Activated CD8-positive, alpha-beta memory T cell treated with anti-CD3 and anti-CD28 coated beads, Interleukin-2, amount 50 U/mL, for 1 hour (primary cell): ENCODE data around the gene POLR2E.
"Not testable (repeated sequence)": the region's sequence is repeated elsewhere in the genome, so short reads cannot be mapped to it uniquely, and the experiment has no call there.

ENCODE experiments used
- DNase-seq: peaks from one replicate; pipeline ENCODE4 v3.0.0-alpha.2; 2020; ENCODE audit errors: extremely low read depth

POLR2E gene

DNA sequence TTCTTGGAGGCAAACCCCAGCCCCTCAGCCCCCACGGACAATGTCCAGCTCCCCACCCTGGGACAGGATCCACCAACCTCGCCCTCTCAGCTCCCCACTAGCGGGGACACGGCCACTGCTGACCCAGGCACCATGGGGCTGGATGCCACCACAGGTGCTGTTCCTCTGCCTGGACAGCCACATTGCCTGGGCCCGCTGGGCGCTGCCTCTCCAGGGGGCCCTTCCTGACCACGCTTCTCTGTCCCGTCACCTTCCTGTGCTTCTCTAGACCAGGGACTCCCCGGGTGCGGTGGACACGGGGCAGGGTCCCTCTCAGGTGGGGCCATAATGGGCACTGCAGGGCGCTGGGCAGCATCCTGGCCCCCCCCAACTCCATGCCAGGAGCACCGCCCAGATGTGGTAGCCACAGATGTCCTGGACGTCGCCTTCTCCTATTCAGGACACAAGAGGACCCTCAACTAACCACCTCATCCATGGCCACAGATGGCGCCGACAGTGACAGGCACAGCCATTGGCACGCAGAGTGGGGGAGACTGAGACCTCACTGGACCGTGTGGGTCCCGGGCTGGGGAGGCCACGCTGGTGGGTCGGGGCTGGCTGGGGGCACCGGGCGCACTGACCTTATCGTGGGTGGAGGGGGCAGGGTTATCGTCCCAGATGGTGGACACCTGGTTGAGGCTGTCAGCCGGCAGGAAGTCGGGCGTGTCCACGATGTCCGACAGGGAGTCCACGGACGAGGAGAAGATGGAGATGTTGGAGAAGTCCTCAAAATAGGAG lies 32.0 kb upstream of the POLR2E start:
- DNase-seq = no peak

DNA sequence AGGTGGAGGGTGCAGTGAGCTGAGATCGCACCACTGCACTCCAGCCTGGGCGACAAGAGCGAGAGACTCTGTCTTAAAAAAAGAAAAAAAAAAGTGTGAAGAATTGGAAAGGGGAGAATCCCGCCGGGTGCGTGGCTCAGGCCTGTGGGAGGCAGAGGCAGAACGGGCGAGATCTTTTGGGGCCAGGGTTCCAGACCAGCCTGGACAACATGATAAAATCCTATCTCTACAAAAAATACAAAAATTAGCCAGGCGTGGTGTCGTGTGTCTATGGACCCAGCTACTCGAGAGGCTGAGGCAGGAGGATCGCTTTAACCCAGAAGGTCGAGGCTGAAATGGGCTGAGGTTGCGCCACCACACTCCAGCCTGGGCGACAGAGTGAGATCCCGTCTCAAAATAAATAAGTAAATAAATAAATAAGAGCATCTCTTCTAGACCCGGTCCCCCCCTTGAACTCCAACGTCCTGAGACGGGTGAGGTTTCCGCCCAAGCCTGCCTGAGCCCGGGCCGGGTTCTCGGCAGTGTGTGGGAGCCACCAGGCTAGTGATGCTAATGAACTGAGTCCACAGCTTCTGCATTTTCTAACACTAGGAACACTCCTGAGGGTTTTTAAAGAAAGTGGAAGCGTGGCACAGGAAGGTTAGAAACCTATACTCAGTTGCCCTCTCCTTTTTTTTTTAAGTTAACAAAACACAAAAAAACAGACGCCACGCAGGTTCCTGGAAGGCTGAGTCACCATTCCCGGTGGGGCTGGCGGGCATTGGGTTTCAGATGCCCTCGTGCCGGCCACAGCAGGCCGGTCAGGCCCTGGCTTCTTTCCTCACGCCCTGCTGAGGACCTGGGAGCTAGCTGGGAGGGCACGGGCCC lies 30.7 kb upstream of the POLR2E start:
- DNase-seq = no peak

DNA sequence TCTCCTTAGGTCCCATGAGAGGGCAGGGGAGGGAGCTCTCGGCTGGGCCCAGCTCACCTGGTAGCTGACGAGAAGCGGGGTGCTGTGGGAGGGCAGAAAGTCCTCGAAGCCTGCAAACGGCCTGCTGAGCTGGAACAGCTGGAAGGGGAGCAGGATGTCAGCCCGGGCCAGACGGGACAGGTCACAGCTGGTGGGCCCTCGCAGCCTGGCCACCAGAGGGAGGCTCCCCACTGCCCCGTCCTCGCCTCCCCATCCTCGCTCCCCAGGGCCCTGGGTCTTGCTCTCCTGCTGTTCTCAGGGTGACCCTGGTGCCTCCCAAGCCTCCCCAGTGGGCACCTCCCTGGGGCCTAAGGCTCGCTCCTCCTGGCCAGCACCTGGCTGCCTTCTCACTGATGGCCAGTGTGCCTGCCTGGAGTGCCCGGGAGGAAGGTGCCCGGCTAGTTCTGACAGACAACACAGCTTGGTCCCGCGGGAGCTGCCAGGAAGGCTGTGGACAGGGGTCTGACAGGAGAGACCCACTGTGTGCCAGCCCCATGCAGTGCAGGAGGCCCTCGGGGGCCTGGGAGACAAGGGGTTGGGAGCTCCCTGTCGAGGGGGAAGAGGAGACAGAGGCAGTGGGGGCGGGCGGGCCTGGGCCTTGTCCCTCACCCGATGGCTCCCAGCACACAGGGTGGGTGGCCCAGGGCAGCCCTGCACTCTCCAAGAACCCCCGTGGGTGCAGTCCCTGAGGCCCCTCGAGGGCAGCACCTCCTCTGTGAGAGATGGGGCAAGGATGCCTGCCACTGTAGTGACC lies 28.9 kb upstream of the POLR2E start:
- no peak for DNase-seq

DNA sequence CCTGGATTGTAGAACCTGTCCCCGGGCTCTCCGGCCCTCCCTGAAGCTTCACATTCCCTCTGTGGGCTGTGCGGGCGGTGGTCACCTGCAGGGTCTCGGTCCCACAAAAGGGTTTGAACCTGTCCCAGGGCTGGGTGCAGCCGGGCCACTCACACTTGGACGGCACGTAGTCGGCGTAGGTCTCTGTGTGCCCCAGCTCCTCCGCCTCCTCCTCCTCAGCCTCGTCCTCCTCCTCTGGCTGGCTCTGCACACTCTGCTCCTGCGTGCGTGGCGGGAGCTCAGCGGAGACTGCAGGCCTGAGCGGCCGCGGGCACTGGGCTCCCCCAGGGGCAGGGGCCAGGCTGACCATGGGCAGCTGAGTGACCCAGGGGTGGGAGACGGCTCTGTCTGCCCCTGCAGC lies 28.2 kb upstream of the POLR2E start:
- no peak for DNase-seq

DNA sequence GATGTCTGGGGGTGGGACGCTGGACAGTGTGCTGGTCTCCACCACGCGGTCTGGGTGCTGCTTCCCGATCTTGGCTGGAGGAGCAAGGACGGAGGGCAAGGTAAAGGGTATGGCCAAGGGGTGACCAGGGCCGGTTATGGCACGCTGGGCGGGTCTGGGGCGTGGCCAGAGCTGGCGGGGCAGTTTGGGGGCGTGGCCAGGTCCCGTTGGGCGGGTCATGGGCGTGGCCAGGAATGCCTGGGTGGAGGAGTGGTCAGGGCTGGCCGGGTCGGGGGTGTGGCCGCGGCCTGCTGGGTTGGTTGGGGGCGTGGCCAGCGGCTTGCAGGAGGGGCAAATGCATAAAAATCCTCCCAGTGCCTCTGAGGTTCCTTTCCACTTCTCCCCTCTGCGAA lies 27.8 kb upstream of the POLR2E start:
- DNase-seq = no peak

DNA sequence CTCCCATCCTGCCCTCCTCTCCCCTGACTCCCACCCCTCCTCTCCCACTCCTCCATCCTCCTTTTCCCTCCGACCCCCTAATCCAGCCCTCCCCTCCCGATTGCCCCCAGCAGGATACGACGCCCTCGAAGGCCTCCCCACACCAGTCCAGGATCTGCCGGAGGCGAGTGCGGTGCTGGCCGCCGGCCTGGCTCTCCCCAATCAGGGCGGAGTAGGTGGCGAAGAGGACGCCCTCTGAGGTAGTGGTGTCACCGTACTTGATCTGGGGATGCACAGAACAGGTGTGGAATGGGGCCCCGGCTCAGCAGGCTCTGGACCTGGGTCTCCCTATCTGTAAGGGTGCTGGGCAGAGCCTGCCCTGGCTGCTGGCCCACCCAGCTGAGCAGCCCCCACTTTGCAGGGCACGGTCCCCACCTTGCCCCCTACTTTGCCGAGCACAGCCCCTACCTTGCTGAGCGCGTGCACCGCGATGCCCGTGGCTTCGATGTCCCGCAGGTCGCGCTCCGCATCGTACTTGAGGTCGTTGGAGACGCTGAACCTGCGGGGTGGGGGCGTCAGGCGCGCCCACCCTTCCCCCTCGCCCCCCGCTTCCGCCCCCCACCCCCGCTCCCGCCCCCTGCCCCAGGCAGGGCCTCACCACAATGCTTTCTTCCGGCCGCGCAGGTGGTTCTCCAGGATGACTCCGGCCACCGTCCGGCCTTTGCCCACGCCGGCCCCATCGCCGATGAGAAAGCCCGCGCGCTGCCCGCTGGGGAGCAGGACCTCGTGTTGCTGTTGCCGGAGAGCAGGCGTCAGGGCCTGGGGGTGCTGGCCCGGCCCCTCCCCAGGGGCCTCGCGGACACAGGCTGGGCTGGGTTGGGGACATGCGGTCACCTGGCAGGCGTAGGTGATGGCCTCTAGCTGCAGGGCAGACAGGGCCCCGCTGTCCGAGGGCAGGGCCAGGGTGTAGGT lies 27.1 kb upstream of the POLR2E start:
- no peak for DNase-seq

DNA sequence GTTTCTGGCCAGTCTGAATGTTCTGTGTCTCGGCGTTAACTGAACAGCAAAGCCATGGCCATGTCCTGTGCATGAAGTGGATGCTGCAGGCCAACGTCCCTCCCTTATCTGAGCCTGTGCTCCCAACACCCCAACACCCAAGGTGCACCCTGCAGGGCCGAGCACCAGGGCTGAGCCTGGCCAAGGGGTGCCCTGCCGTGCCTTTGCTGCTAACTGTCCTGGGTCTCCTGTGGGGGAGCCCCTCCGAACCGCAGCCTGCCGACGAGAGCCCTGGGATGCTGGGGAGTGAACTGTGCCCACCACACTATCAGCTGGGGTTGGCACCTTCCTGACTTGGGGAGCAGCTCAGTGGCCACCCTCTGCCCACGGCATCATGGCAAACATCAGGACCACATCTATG lies 26.2 kb upstream of the POLR2E start:
- no peak for DNase-seq

DNA sequence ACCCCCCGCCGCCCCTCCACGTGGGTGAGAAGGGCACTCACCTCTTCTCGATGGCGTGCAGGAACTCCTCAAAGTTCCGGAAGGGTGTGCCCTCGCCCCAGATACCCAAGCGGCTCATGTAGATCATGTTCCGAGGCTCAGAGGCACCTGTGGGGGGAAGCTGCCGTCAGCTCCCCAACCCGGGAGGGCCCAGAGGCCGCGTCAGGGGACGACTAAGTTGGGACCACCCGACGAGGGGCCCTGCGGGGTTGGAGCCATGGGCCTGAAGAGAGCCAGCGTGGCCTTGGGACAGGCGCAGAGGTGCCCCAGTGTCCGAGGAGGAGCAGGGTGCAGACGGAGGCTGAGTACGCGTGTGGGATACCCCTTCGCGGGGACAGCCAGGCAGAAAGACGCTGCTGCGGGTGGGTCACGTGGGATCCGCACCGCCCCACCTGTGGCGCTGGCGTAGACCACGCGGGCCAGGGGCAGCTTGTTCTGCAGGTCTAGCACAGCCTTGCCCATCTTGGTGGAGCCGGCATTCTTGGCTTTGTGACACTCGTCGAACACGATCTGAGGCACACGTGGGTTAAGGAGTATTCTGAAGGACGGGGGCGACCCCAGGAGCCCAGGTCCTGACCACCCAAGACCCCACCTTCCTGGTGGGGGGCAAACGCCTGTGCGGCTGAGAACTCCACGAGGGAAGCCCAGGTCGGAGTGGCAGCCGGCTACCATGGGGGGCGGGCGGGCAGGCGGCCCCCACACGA lies 24.5 kb upstream of the POLR2E start:
- DNase-seq = no peak

DNA sequence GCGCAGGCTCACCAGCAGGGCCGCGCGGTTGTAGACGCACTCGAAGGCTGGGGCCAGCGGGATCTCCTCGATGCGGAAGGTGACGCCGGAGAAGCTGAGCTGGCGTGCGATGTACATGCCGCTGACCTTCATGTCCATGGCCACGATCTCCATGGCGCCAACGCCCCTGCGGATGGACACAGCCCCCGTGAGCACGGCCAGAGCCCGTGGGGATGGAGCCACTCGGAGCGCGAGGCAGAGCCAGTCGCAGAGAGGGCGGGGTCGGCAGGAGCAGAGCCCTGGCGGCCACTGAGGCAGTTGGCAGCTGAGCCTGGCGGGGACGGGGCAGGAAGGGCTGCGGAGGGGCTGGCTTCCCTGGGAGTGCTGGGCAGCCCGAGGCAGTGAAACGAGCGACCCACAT lies 23.8 kb upstream of the POLR2E start:
- DNase-seq = no peak

DNA sequence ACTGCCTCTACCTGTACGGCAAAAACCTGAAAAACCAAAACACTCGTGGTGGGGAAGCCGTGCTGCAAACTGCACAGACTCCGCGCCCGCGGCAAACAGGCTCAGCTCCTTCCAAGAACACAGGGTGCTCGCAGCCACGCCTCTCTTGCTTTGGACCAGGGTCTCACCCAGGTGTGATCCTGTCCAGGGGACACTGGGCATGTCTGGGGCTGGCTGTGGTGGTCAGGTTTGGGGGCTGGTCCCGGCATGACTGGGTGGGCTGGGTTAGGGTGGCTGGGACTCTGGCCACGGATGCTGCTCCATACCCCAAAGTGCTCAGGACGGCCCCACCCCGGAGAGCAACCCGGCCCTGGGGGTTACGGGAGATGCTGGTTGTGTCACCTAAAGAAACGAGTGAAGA lies 22.5 kb upstream of the POLR2E start:
- DNase-seq = no peak

DNA sequence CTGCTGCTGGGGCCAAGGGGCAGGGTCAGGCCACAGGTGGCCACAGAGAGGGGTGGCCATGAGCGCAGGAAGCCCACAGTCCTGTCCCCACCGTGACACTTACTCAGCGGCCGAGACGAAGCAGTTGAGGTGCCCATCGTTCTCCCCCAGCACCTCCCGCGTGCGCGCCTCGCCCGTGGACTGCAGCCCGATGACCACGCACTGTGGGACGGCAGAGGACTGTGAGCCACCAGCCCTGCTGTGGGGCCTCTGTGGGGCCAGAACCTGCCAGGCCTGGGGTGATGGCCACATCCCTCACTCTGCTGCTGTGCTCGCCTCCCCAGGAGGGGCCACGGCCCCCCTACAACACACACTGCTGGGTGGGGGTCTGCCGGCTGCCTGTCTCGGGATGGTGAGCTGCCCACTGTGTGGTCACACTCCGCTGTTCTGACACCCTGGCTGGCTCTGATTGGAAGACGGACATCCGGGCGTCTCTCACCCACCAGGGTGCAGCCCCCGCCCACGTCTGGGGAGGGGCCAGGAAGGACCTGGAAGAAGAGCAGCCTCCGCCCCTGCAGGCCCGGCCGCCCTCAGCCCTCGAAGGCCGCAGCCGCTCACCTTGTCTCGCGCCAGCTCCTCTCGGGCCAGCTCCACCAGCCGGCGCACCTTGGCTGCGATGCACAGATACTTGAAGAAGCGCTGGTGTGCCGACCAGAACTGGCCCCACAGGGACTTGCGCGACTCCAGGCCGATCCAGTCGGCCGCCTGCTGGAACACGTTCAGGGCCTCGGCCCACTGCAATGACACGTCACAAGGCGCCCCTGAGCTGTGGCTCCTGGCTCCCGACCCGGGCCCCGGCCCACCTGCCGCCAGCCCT lies 21.8 kb upstream of the POLR2E start:
- DNase-seq = no peak

DNA sequence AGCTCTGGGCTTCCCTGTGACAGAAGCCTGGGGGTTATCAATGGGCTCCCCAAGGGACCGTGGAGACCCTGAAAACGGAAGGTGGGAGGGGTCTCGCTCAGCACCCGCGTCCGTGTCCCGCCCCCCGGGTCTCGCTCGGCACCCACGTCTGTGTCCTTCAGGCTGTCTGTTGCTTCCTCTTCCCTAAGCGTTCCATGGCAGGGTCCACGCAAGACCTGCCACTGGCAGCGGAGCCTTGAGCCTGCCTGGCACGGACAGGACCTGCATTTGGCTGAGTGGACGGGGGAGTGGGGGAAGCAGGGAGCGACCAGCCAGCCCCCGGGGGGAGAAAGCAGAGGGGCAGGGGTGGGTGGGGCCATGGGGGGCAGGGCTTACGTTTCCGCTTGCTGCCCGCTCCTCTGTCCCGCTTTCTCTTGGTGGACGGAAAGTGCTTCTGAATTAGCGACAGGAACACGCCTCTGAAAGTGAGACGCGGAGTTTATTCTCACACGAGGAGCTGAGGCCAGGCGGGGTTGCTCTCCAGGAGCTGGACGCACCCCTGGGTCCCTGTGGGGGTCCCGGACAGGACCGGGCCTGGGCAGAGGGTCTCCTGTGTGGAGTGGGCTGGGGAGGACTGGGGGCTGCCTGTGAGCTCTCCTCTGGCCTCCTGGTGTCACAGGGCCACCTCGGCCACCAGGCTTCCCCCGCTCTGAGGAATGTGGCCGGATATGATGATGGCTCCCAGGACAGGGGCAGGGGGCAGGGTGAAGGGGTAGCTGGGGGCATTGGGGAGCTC lies 20.7 kb upstream of the POLR2E start:
- DNase-seq = no peak

DNA sequence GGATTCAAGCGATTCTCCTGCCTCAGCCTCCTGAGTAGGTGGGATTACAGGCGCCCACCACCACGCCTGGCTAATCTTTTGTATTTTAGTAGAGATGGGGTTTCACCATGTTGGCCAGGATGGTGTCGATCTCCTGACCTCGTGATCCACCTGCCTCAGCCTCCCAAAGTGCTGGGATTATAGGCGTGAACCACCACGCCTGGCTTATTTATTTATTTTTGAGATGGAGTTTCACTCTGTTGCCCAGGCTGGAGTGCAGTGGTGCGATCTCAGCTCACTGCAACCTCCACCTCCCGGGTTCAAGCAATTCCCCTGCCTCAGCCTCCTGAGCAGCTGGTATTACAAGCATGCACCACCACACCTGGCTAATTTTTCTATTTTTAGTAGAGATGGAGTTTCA lies 19.6 kb upstream of the POLR2E start:
- DNase-seq = not testable (repeated sequence)

DNA sequence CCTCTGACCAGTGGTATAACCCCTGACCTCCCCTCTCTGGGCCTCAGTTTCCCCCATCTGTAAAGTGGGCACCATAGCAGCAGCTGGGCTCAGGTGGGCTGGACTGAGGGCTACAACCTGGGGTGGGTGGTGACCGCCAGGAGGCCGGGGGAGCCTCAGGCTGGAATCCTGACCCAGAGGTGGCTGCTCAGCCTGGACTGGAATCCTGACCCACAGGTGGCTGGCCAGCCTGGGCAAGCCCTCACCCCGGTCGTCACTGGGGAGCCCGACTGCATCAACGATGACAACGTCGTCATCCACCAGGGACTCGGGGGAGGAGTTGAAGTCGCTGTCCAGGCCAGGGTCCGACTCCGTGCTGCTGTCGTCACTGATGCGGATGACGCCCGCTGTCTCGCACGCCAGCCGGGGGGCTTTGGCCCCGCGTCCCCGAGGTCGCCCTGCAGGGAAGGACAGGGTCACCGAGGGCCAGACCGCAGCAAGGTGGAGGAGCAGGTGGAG lies 18.9 kb upstream of the POLR2E start:
- DNase-seq = no peak

DNA sequence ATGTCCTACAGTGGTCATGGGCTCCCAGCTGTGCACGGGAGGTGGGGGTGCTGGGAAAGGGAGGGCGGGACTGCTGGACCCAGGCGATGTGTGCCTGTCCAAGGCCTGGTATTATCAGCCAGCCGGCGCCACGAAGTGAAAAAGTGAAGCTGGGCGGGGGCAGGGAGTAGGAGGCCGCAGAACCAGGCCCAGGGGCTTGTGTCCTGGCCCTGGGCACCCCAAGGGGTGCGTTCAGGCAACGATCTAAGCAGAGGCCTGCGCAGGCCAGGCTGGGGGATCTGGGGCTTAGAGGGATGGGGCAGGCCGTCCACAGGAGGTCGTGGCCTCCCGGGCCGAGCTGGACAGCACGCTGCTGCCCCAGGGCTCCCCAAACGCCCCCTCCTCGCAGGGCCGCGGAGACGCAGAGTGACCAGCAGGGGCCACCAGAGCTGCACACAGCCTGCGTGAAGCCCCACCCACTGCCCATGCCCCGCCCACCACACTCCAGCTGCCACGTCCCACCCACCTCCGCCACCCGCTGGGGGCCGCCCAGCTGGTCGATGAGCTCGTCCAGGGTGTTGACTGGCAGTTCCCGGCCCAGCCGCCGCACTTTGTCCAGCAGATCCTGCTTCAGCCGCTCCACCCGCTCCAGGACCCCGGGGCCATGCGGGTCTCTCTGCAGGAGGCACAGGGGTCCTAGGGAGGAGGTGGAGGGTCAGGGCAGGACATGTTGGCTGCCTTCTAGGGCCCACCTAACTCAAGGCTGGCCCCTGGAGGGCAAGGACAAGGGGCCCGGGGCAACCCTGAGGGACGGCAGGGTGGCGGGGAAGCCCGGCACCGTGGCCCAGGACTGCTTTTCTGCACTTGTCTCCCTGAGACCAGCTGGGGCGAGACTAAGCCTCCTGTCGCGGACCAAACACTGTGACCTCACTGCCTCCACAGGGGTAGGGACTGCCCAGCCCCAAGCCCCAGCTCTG lies 18.1 kb upstream of the POLR2E start:
- DNase-seq = peak; percentile 73

DNA sequence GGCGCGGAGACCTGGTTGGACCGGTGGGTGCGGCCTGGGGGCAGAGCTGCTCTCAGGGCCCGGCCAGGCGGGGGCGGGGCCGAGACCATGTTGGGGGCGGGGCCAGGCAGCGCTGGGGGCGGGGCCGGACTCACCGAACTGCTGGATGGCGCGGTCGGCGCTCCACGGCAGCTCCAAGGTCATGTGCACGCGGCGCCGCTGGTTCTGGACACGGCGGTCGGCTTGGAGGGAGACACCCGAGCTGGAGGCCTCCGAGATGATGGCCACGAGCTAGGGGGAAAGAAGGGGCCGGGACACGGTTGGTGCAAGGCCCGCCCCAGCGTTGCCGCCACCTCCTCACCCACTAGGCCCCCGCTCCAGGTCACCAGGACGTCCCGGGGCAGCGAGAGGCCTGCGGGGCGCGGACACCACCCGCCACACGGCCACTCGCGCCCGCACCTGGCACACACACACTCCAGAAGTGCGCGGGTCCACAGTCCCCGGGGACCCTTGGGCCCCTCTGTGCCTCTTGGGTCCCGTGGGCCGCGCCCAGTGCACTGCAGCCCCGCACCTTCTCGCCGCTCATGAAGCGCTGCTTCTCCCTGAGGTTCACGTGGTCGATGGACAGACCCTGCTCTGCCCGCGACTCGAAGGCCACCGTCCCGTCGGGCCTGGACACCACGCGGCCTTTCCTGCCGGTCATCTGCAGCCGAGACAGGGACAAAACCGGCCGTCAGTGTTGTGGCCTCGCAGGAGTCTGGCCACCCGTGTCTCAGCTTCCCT lies 17.3 kb upstream of the POLR2E start:
- DNase-seq = no peak
